ENCODE measurements around the gene HOXA11. TPM values are rescaled to one million over a fixed set of nuclear protein-coding genes. Genes with fewer than 3 reads are reported as not detected.
A peak's percentile ranks its signal among the peaks of the same experiment; 100 is the strongest.

HOXA11 gene
- total RNA-seq, 1 donor from 2014 or later = not detected

- Histone ChIP-seq H3K27me3 (ENCODE audit: control insufficient read depth, insufficient read depth, low read length) (peaks cover 89% of the 10 kb centered on the region), H3K36me3 (ENCODE audit: control insufficient read depth, insufficient read depth, low read length) (no peaks in the 10 kb centered on the region), H3K4me3 (ENCODE audit: low read depth, low read length) (no peak overlapping the region)
- TF ChIP-seq, protein P1, sequence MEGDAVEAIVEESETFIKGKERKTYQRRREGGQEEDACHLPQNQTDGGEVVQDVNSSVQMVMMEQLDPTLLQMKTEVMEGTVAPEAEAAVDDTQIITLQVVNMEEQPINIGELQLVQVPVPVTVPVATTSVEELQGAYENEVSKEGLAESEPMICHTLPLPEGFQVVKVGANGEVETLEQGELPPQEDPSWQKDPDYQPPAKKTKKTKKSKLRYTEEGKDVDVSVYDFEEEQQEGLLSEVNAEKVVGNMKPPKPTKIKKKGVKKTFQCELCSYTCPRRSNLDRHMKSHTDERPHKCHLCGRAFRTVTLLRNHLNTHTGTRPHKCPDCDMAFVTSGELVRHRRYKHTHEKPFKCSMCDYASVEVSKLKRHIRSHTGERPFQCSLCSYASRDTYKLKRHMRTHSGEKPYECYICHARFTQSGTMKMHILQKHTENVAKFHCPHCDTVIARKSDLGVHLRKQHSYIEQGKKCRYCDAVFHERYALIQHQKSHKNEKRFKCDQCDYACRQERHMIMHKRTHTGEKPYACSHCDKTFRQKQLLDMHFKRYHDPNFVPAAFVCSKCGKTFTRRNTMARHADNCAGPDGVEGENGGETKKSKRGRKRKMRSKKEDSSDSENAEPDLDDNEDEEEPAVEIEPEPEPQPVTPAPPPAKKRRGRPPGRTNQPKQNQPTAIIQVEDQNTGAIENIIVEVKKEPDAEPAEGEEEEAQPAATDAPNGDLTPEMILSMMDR (IDR thresholded peaks at IDR 0.05; ENCODE audit: insufficient read depth, low read length, severe bottlenecking) = no peak
- FAIRE-seq = no peak
- DNase-seq (ENCODE audit: low read depth) = no peak
Observed at GRCh38 chr7:27152816-27153442, 32.1 kb downstream of the HOXA11 start.

DNA sequence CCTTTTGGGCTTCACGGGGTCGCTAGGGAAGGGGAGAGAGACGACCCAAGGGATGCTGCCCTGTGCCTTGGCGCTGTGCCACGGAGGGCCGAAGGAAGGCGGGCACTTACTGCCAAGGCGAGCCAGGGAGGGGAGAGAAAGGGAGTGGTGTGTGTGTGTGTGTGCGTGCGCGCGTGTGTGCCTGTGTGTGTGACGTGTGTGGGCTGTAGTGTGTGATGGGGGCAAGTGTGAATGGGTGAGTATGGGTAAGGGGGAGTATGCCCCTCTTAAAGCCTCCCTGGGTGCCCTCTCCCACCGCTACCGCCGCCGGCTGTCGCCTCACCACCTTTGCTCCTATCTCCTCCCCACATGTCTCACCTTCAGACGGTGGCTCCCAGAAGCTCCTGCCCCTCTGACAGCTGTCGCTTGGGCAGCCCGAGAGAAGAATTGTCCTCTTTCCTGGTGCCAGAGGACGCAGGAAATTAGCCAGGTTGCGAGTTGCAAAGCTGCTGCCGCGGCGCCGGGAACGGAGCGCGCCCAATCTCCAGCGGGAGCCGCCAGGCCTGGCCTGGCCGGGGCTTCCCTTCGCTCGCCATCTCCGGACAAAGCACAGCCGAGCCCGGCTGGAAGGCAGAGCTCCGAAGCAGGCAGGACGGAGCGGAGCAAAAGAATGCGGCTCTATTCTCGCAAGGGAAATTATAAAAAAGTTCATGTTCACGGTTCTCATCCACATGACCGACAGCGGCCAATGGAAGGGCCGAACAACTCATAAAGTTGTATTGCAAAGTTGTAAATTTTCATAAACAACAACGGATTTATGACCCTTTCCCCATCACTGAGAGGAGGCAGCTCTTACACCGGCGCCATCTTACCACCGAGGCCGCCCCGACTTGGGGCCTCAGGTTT is 32.9 kb downstream of the HOXA11 start, which contains the start of gene HOXA3:
Gene HOXA3, minus strand, starts transcription at position 653 of the 885 bp plus-strand sequence. CDS start 41,943 bp downstream, outside the sequence.
- Histone ChIP-seq H3K4me3 (ENCODE audit: low read depth, low read length) (no peak within 1 kb of the TSS), H3K36me3 (ENCODE audit: control insufficient read depth, insufficient read depth, low read length) (no peaks in the 10 kb centered on the region), H3K27me3 (ENCODE audit: control insufficient read depth, insufficient read depth, low read length) (peaks cover 86% of the 10 kb centered on the region)
- TF ChIP-seq, protein P1 (IDR thresholded peaks at IDR 0.05; ENCODE audit: insufficient read depth, low read length, severe bottlenecking) = no peak
- no peak for DNase-seq (ENCODE audit: low read depth)
- FAIRE-seq = peak; percentile 23

- DNase-seq (ENCODE audit: low read depth) (no peak), FAIRE-seq (no peak)
- Histone ChIP-seq H3K27me3 (ENCODE audit: control insufficient read depth, insufficient read depth, low read length) (peaks cover 89% of the 10 kb centered on the region), H3K36me3 (ENCODE audit: control insufficient read depth, insufficient read depth, low read length) (no peaks in the 10 kb centered on the region), H3K4me3 (ENCODE audit: low read depth, low read length) (no peak overlapping the region)
- TF ChIP-seq, protein P1 (IDR thresholded peaks at IDR 0.05; ENCODE audit: insufficient read depth, low read length, severe bottlenecking) = no peak
Observed at GRCh38 chr7:27151341-27151930, 33.6 kb downstream of the HOXA11 start.

DNA sequence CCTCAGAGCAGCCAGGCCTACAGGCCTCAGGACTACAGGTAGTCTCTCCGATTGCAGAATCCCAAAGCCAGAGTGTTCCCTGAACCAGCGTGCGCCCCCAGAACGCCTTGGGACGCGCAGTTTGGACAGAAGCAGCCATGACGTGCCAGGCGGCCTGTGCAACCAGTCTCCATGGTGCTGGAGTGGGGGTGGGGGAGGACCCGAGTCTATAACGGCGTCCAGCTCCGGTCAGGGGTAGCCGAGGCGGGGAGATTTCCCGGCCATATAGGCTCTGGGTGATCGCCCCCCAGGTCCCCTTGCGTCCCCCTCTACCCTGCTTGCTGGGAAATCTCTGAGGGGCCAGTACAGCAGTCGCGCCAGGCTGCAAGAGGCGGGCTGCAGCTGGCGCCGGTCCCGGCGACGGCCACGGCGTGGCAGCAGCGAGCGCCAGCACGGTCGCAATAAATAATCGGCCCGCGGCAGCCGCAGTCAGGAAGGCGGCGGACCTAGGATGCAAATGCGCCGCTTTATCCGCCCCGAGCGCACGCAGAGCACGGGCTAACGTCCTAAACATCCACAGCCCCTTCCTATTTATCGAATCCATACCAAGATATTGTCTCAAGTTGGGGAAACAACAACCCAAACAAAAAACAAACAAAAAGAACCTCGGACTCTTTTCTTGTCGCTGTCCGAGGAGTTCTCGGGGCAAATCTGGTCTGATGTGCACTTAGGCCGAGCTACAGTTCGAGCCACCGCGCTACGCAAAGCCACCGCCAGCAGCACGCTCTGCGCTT is 34.3 kb downstream of the HOXA11 start:
- FAIRE-seq (no peak), DNase-seq (ENCODE audit: low read depth) (peak; percentile 20)
- no peaks in the 10 kb centered on the region for H3K36me3 ChIP-seq (ENCODE audit: control insufficient read depth, insufficient read depth, low read length)
- TF ChIP-seq, protein P1 (IDR thresholded peaks at IDR 0.05; ENCODE audit: insufficient read depth, low read length, severe bottlenecking) = peak; percentile 85
- H3K27me3 ChIP-seq (ENCODE audit: control insufficient read depth, insufficient read depth, low read length) = peaks cover 89% of the 10 kb centered on the region
- H3K4me3 ChIP-seq (ENCODE audit: low read depth, low read length) = no peak overlapping the region

- TF ChIP-seq, protein P1 (IDR thresholded peaks at IDR 0.05; ENCODE audit: insufficient read depth, low read length, severe bottlenecking) = no peak
- Histone ChIP-seq H3K36me3 (ENCODE audit: control insufficient read depth, insufficient read depth, low read length) (no peaks in the 10 kb centered on the region), H3K4me3 (ENCODE audit: low read depth, low read length) (no peak overlapping the region), H3K27me3 (ENCODE audit: control insufficient read depth, insufficient read depth, low read length) (peaks cover 87% of the 10 kb centered on the region)
- FAIRE-seq (no peak), DNase-seq (ENCODE audit: low read depth) (no peak)
Observed at GRCh38 chr7:27149842-27150567, 35.0 kb downstream of the HOXA11 start.

All from bronchial epithelial cell (primary cell).